Activated CD4-positive, alpha-beta T cell treated with anti-CD3 and anti-CD28 coated beads, Interleukin-10, Interleukin-2, amounts not matched to agents 100 ng/mL and 50 ng/mL, durations not matched to agents 16 hours and 8 hours (primary cell): ENCODE measurements around the gene PTMA.
"Not testable (repeated sequence)": the region's sequence is repeated elsewhere in the genome, so short reads cannot be mapped to it uniquely, and the experiment has no call there.

Experiments used
- DNase-seq: peaks from one replicate; pipeline ENCODE4 v3.0.0-alpha.2; 2020

The PTMA gene

DNA sequence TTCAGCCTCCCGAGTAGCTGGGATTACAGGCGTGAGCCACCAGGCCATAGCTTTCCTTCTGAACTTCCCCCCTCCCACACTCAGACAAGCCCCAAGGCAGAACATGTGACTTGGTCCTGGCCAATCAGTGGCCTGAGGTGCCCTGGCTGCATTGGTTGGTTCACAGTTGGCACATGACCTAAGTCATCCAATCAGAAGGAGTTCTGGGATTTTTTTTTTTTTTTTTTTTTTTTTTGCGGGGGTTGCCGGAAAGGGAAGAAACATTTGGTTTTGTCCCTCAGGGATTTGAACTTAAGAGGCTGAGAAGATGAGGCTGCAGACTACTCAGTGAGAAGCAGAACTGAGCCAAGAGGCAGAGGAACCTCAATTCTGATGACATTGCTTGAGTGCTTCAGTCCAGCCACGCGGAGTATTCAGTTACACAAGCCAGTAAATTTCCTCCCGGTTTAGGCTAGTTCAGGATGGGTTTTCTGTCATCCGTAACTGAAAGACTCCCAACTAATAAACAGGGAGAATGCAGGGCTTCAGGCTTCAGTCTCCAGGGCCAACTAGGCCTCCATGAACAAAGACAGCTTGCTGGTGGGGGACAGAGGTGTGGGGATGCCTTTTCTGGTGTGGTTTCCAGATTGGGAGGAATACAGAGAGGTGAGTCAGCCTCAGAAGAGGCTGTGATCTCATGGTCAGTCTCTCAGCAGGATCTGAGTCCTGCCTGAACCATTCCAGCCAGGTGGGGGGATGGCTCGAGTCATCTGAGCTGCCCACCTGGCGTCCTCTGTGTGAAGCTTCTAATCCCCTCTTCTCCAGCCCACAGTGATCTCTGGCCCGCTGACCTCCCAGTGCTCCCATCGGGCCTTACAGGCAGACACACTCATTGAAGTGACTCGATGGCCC is 9.2 kb downstream of the PTMA start:
- DNase-seq = peak; percentile 50

DNA sequence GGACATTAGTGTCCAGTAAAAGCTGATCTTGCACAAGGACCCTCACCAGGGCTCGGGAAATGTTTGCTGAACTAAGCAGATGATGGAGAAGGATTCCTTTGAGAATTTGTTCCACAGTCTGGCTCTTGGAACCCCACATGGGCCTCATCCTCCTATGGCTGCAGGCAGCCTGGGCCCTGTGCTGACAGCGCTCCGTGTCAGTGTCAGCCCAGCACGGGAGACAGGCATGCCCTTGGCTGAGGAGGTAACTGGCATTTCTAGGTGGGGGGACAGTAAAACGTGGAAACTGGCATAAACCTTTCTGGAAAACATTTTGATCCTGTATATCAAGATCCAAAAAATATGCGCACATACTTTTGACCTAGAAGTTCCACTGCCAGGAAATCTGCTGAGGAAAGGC is 10.5 kb downstream of the PTMA start:
- DNase-seq = no peak

GRCh38 chr2:231720292-231720986 is 12.1 kb downstream of the PTMA start:
- DNase-seq = no peak

DNA sequence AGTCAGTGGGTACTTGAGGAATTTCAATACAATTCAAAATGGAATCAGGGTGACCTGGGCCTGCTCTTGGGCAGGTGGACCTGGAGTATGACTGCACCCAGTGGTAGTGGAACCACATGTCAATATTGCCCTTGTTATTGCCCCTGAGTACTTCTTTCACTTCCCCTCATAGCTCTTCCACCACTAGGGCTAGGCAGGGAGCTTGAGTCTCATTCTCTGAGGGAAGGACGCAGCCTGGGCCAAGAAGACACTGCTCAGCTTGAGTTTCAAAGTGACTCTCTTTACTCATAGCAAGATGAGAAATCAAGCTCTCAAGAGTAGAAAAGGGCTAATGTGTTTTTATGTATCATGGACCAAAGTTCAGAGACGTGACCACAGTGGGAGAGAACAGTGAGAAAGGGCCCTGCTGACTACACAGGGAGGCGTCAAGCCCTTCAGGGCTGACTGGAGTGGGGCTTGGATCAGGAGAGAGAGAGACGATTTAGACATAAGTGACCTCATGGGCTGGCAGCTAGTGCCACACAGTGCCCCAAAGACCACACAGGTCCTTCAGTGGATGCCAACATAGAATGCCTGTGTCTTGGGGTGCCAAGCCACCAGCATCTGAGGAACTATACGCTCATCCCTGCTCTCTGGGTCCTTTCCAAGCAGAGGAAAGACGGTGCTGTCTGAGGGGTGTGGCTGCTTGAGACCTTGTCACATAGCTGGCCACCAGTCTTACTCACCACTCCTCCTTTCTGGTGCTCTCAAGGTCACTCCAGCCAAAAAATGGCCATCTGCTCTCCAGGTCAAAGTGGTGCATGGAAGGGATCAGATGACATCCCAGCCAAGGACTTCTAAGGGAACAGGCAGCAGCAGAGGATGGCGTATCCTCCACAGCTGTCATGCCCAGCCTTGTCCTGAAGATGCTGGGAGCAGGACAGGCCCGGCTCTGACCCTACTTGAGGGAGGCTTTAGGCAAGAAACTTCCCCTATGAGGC is 13.0 kb downstream of the PTMA start:
- peak; percentile 31 for DNase-seq

DNA sequence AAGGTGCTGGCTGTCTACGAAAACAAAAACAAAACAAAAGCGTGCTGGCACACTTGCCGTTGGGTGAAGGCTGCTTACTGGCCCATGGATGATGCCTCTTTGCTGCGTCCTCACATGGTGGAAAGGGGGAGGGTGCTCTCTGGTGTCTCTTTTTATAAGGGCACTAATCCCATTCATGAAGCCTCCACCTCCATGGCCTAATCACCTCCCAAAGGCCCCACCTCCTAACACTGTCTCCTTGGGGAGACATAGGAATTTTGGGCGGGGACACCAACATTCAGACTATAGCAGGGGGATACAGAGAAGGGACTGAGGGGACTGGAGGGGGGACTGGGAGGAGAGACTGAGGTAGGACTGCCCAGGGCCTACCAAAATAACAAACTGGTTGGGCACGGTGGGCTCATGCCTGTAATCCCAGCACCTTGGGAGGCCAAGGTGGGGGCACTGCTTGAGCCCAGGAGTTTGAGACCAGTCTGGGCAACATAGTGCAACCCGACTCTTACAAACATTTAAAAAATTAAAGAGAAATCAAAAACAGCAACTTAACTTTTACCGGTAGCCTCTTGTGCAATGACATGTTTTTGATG is 14.5 kb downstream of the PTMA start:
- DNase-seq = no peak

- no peak for DNase-seq
Observed at GRCh38 chr2:231725476-231725875, 17.2 kb downstream of the PTMA start.

DNA sequence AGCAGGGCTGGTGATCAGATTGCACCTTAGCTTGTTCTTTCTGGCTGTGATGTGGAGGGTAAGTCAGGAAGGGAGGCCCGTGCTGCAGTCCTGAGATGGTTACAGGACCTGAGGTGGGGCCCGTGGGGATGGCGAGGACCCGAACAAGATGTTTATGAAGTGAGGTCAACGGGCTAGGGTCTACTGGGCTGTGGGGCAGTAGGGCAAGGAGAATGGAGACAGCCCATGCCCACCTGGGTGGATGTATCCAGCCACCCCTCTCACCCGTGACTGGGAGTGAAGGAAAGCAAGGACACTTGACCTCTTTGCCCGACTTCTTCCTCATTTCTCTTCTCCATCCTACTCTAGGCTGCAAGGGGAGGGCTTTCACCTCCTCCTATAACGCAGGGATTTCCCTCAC is 18.0 kb downstream of the PTMA start:
- DNase-seq = no peak

DNA sequence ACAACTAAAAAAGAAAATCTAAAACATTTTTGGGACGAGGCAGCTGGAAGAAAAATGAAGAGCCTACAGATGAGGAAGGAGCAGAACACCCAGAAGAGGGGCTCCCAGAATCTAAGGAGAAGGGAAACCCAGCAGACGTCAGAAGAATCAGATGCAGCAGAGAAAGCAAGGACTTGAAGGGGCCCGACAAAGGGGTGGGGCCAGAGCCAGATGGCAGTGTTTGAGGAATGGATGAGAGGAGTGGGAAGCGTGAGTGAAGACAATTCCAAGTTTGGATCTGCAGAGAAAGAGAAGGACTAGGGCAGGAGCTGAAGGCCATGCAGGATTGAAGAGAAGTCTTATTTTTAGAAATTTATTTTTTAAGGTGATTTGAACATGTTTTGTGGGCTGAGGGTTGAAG is 19.3 kb downstream of the PTMA start:
- DNase-seq = no peak

DNA sequence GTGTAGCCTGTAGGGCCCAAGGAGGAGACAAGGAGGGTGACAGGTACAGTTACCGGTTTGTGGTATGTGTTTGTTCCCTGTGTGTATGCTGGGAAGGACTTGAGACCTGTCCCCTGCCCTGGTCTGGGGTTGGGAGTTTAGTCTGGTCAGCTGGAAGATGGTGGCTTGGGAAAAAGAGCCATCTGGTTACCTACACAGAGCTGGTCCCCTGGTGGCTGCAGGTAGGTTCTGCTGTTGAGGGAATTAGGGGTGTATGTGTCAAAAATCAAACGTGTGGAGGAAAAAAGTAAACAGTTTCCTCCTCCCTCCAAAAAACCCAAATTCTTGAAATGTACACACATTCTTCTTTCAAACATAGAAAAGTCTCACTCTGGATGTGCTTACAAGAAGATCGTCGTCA is 24.3 kb downstream of the PTMA start:
- no peak for DNase-seq

DNA sequence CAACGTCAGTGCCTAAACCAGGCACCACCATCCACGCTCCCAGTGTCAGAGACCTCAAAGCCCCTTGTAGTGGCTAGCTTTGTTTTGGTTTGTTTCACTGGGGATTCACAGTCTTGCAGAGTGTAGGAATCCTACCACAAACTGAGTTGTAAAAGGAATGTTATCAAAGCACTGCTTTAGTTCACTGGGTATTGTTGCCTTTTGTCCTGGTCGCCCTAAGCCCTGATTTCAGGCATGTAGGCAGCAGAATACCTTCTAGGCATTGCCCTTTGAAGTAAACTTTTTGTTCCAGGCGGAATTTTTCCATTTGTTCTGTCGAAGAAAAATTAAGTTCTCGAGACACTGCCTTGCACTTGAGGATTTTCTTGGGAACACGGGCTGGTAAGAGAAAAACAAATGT is 29.4 kb downstream of the PTMA start:
- DNase-seq = no peak

- DNase-seq = no peak
Observed at GRCh38 chr2:231743376-231744116, 35.2 kb downstream of the PTMA start.

GRCh38 chr2:231745303-231746038 is 37.1 kb downstream of the PTMA start:
- DNase-seq = no peak

DNA sequence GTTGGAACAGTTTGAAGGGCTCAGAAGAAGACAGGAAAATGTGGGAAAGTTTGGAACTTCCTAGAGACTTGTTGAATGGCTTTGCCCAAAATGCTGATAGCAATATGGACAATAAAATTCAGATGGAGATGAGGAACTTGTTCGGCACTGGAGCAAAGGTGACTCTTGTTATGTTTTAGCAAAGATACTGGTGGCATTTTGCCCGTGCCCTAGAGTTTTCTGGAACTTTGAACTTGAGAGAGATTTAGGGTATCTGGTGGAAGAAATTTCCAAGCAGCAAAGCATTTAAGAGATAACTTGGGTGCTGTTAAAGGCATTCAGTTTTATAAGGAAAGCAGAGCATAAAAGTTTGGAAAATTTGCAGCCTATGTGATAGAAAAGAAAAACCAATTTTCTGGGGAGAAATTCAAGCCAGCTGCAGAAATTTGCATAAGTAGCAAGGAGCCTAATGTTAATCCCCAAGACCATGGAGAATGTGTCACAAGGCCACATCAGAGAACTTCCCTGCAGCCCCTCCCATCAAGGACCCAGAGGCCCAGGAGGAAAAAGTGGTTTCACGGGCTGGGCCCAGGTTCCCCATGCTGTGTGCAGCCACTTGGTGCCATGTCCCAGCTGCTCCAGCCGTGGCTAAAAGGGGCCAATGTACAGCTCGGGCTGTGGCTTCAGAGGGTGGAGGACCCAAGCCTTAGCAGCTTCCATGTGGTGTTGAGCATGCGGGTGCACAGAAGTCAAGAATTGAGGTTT is 40.0 kb downstream of the PTMA start:
- DNase-seq = not testable (repeated sequence)

- not testable (repeated sequence) for DNase-seq
Observed at GRCh38 chr2:231749016-231749415, 40.7 kb downstream of the PTMA start.

- DNase-seq = no peak
Observed at GRCh38 chr2:231751042-231751815, 42.9 kb downstream of the PTMA start.

GRCh38 chr2:231752061-231752460 is 43.7 kb downstream of the PTMA start:
- DNase-seq = no peak

DNA sequence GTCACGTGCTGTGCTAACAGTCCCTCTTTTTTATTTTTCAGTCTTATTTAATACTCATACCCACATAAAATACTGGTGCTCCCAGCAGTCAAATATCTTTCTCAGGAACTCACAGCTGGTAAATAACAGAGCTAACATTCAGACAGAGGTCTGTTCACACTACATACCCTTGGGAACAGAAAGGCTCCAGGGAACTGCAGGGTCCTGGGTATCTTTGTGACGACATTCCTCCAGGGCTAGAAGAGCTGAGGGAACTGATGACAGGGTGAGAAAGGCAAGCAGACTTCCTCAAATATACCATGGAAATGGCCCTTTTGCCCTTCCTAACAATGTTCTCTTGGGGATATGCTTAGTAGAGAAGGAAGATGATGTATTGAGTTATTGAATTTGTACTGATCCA is 53.4 kb downstream of the PTMA start:
- DNase-seq = no peak
